ENCODE results near the gene SSH3.
A peak's percentile ranks its signal among the peaks of the same experiment; 100 is the strongest.
"Not testable (repeated sequence)": the region's sequence is repeated elsewhere in the genome, so short reads cannot be mapped to it uniquely, and the experiment has no call there.

Gene SSH3

DNA sequence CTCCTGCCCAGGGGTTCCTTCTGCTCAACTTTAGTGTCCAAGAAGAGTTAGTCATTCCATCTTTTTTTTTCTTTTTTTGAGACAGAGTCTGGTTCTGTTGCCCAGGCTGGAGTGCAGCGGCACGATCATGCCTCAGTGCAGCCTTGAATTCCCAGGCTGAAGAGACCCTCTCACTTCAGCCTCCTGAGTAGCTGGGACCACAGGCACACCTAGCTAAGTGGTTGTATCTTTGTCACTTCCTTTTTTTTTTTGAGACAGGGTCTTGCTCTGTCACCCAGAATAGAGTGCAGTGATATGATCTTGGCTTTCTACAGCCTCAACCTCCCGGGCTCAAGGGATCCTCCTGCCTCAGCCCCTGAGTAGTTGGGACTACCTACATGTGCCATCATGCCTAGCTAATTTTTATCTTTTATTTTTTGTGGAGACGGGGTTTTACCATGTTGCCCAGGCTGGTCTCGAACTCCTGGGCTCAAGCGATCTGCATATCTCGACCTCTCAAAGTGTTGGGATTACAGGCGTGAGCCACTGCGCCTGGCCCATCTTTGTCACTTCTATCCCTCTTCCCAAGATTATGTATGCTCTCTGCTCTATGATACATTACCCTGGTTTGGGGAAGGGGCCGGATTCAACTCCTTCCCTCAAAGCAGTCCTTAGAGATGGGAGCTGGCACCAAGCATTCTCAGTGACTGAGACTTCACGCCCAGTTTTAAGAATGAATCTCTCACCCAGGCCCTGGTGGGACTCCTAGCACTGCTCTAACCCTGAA lies 10.0 kb downstream of the SSH3 start:
- DNase-seq: no peak

DNA sequence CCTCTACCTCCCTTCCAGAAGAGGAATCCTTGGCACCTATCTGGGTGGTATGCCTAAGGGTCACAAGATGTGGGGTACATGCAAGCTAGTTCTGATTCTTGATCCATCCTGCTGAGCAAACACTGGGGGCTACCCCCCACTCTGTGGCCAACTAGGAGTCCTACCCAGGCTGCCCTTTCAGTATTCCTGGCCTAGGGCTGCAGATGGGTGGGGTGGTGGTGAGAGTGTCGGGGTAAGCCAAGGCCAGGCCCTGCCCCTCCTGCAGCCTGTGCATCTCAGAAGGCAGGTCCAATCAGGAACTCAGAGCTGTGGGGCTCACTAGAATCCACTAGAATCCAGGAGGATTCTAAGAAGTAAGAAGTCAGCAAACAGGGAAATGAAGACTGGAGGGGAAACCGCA lies 10.9 kb downstream of the SSH3 start:
- no peak for DNase-seq

DNA sequence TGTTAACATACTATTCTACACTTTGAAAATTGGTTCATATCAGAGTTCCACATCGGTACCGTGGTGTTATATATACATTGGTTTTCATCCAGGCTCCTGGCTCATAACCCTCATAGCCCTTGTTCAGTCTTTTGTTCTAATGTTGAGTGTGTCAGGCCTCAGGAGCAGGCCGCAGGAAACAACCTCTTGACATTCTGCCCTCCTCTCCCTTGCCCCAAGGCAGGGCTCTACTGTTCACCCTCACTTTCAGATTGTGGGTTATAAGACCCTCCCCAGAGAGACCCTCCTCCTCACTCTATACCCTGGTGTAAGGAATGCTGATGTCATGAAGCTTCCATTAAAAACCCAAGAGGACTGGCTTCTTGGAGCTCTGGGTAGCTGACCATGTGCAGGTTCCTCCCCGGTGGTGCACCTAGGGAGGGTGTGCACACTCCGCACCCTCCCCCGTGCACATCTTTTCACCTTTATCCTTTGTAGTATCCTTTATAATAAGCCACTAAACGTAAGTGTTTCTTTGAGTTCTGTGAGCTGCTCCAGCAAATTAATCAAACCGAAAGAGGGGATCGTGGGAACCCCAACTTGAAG lies 12.1 kb downstream of the SSH3 start:
- no peak for DNase-seq

DNA sequence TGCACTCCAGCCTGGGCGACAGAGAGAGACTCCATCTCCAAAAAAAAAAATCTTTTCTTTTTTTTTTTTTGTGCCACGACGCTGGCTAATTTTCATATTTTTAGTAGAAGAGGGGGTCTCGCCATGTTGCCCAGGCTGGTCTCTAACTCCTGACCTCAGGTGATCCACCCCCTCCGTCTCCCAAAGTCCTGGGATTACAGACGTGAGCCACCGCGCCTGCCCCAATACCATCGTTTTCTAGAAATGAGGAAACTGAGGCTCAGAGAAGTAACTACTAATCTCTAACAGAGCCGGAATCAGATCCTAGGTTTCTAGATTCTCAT lies 13.5 kb downstream of the SSH3 start:
- DNase-seq: no peak

DNA sequence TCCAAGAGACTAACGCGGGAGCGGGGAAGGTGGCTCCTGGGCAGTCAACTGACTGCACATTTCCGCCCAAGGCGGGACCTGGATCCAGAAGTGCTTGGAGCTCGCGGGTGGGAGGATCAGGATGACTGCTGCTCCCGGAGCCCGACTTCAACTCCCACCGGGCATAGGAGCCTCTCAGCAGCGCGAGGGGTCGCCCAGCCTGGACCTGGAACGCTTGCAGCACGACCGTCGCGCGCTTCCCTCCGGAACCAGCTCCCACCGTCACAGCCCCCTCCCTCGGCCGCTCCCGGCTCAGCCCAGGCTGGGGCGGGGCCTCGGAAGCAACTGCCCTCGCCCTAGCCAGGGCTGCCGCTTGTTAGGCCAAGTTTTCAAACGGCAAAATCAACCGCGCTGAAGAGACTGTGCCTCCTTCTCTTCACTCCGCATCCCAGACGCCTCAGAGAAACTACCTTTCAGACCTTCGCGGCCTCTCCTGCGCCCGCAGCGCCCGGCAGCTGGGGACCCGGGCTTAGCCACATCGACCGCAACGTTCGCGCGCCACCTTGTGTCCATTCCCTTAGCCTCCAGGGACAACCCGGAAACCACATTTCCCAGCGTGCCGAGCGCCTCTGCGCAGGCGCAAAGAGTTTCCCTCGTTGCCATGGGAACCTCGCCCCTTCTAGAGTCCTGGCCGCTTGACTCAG lies 14.0 kb downstream of the SSH3 start:
- peak; percentile 98 for DNase-seq

DNA sequence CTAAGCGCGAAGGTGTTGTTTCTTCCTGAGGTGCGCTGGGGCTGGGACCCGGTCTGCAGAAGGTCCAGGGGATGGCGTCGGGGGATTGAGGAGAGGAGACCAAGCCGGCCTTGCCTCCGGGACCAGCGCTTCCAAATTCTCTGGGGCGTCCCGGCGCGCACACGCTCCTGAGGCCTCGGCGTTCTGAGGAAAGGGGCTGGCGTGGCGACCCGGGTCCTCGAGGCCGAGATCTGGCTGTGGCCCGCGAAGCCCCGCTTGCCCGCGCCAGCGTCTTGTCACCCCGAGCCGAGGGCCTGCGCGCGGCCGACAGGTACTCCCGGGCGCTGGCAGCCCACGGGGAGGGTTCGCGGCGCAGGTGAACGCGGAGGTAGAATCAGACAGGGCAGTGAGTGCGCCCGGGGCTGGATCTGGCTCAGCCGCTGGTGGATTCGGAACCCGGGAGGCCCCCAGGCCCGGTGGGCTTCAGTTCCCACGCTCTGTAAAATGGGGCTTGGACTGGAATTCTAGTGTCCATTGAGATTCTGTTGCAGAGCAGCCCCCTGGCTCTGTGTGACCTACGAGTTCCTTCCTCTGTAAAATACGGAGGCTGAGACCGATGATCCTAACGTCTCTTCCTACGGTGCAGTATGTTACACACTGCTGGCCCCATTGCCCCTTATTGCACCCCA lies 14.7 kb downstream of the SSH3 start:
- no peak for DNase-seq

DNA sequence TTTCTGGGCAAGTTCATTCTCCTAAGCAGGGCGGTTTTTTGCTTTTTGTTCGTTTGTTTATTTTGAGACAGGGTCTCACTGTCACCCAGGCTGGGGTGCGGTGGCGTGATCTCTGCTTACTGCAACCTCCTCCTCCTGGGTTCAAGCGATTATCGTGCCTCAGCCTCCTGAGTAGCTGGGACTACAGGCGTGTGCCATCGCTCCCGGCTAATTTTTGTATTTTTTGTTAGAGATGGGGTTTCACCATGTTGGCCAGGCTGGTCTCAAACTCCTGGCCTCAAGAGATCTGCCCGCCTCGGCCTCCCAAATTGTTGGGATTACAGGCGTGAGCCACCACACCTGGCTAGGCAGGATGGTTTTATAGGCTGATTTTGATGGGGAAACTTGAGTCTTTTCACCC lies 15.5 kb downstream of the SSH3 start:
- DNase-seq: not testable (repeated sequence)

DNA sequence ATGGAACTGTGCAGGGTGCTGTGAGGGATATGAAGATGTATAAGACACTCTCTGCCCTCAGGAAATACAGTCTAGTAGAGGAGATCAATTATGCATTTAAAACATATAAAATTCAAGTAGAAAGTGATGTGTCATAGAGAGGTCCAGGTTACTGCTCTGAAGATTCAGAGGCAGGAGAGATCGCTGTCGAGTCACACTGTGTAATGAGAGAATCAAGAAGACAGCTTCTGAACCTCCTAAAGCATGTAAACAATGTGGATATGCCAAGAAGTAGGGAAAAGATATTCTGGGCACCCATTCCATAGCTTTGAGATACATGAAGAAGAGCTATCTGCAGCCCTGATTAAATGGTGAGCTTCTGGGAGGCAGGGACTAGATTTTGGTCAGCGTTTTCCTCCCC lies 16.7 kb downstream of the SSH3 start:
- DNase-seq: no peak

DNA sequence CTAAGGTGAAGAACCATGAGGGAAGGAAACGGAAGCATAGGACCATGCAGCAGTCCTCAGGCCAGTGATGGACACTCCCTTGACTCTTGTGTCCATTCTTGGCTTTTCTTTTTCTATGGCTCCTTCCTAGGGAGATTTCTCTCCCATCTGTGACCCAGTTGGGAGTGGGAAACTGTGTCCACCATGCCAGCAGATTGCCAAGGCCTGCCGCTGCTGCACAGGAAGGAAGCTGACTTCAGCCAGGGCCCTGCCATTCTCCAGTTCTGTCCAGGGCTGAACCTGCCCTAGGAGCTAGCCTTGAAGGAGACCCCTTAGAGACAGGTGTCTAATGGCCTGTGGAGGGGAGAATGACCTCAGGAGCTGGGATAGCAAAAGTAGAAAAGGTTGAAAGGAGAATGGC lies 17.4 kb downstream of the SSH3 start:
- no peak for DNase-seq

DNA sequence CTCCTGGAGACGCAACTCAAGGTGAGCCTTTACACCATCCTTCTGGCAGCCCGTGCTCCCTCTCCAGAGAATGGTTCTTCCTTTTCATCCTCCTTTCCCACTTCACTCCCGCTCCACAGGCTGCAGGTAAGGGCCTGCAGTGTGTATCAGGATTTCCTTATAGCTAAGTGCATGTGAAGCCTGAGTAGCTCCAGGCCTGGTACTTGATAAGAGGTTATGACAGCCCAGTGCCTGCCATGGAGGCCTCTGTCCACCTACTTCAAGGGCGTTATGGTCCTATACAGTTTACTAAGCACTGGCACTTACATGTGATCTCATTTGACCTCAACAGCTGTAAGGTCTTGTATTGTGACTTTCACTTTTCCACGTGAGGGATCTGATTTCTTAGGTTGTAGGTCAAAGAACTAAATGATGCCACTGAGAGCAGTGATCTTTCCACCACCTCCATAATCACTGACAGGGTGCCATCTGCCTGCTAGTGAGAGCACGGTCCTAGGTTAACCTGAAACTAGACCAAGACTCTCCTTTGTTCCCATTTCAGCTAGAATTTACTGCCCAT lies 18.1 kb downstream of the SSH3 start:
- DNase-seq: no peak

DNA sequence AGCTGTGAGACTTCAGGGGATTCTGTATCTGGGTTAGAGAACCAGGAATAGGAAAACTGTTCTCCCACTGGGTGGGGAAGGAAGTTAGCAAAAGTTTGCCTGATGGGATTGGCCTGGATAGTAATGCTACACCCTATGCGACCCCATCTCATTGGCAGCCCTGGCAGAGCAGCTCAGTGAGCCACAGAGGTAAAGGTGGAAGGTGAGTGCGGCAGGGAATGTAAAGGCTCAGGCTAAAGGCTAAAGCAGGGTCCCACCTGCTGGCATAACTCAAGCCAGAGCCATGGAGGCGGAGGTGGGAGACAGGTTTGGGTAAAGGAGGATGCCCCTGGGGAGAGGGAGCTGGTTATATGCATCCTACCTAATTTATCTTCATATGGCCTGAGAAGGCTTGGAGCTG lies 18.7 kb downstream of the SSH3 start:
- DNase-seq: no peak

DNA sequence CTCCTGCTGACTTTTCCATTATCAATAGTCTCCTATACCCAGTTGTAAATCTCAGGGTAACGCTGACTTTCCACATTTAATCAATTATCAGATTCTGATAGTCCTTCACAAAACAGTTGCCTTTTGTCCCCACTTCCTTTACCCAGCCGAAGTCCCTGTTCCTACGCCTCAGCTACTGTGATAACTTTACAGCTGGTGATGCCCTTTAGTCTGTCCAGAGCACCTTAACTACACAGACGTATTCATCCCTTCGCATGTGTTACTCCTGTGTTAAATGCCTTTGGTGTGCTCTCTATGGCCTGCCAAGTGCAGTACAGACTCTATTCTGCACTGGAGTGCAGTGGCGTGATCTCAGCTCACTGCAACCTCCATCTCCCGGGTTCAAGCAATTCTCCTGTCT lies 20.2 kb downstream of the SSH3 start:
- no peak for DNase-seq

DNA sequence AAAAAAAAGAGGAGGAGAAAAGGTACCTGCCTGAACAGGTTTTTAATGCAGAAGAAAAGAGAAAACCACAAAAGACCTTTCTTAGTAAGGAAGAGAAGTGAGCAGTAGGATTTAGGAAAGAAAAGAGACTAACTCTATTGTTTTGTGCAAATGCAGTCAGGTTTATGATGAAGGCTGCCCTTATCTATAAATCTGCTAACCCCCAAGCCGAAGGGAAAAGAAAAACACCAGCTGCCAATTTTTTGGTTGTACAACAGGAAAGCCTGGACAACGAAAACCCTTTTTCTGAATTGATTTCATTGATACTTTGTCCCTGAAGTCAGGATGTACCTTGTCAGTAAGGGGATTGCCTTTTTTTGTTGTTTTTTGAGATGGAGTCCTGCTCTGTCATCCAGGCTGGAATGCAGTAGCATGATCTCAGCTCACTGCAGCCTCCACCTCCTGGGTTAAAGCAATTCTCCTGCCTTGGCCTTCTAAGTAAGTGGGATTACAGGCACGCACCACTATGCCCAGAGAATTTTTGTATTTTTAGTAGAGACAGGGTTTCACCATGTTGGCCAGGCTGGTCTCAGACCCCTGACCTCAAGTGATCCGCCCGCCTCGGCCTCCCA lies 28.9 kb downstream of the SSH3 start:
- DNase-seq: no peak

DNA sequence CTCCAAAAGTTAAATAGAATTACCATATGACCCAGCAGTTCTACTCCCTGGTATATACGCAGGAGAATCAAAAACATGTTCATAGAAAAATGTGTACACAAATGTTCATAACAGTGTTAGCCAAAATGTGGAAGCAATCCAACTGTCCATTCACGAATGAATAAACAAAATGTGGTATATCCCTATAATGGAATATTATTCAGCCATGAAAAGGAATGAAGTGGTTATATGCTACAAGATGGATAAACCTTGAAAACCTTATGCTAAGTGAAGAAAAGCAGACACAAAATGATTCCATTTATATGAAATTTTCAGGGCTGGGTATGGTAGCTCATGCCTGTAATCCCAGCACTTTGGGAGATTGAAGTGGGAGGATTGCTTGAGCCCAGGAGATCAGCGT lies 33.9 kb downstream of the SSH3 start:
- no peak for DNase-seq

DNA sequence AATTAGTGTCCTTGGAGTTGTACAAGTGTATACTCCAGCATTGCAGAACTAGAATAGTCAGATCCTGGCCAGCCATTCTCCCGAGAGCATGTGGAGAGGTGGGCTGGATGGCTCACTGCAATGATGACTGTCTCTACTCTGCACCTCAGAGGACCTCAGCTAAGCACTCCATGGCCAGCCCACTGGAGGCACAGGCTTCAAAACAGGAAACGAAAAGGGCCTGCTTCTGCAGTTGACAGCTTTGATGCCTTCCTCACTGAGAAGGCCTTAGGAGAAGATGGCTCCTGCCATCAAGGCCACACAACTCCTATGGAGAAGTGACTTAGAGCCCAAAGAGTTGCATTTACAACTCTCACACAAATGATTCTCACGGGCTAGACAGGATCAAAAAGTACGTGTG lies 40.9 kb downstream of the SSH3 start:
- no peak for DNase-seq

DNA sequence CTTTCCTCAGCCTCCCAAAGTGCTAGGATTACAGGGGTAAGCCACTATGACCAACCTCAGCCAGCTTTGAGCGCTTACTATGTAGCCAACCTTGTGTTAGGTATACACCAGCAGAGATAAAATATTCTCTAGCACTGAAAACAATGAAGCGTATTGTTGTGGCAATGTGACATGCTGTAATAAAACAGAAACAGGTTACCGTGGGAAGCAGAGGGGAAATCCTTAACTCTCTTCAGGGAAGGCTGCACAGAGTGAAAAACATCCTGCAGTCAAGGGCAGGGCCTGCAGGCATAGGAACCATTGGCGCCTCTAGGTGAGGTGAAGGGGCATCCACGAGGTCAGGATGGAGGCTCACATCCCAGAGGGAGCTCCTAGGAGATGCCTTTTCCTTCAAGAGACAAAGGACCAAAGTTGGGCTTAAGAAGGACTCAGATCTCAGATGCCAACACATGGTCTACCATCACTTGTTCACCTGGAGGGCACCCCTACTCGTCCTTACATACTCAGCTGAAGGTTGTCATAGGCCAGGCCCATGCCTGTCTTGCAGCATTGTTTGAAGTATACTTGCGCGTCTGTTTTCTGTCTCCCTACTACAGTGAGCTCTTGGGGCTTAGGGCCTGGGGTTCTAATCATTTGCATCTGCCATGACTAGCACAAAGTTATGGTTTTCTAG lies 42.1 kb downstream of the SSH3 start:
- no peak for DNase-seq

DNA sequence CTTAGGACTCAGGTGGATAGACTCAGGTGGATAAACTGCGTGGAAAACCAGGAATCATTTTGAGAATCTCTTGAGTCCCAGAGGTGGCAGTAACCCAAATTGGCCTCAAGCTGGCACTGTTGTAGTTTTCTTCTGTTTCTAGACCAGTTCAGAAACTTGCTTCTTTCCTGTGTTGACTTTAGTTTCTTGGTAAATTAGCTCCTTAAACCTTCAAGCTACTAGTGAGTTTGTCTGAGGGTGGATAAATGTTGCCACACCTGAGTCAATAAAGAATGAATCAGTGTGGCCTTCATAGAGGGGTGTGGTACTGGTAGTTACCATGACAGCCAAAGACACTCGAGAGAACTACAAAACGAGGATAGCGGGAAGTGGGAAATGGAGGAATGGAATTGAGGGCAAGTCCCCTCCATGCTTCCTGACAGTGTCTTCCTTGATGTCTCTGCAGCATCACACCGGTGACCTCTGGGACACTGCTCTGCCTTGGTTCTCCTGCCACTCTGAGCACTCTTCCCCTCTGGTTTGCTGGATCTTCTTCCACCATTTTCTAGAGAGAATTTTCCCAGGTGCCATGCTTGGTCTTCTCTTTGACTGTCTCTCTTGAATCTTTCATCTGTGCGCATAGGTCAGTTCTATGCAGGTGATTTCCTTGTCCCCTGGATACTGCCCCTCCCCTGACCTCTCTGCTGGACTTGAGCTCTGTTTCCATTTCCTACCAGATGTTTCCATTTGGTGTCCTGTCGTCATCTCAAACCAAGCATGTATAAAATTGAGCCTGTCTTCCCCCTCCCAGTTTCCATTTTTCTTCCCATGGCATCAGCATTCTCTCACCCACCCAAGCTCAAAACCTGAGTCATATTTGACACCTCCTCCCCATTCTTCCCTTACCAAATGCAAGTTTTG lies 42.8 kb downstream of the SSH3 start:
- no peak for DNase-seq

DNA sequence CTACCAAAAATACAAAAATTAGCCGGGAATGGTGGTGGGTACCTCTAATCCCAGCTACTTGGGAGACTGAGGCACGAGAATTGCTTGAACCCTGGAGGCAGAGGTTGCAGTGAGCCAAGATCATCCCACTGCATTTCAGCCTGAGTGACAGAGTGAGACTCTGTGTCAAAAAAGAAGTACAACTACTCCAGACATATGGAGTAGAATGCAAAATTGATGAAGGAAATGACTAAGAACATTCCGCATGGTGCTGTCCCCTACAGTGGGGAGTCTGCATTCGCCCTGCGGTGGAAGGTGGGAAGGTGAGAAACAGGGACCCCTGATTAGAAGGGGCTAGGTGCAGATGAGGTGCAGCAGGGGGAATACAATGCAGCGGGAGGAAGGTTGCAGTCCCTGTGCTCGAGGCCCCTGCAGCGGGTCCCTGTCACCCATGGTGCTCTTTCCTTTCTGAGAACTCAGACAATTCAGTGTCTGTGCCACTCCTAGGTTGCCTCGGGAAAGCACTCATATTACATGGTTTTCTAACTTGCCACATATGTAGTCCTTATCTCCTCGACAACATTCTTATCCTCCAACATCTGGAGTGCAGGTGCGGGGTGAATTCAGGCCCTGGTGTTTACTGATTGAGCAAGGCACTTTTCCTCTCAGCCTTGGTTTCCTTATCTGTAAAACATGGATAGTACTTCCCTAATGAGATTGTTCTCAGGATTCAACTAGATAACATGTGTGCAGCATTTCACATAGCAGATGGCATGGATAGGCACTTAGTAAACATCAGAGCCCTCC lies 44.8 kb downstream of the SSH3 start:
- DNase-seq: no peak

DNA sequence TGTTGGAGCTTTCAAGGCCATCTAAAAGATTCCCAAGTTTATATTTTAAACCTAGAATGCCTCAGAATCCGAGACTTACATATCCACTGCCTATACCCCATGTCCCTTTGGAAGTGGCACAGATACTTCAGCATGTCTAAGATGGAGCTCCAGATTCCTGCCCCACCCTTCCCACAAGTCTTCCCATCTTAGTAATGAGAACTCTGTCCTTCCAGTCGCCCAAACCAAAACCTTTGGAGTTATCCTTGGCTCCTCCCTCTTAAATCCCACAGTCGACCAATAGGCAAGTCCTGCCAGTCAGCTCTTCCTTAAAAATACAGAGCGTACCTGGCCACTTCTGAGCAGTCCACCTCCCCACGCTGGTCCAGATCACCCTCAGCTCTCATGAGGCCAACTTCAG lies 45.7 kb downstream of the SSH3 start:
- DNase-seq: no peak

DNA sequence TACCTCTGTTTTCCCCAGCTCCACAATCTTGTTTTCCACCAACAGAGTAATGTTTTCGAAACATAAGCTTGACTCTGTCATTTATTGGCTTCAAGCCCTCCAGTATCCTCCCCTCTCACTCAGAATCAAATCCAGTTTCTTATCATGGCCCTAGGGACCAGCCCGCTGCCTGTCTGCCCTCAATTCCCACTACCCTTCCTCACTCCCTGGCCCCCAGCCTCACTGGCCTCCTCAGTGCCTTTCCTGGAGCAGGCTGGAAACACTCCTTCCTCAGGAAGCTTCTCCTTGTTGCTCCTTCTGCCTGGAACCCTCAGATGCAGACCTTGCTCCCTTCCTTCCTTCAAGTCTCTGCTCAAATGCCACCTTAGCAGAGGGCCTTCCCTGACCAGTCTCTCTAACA lies 46.1 kb downstream of the SSH3 start:
- no peak for DNase-seq

Data from NCI-H2107 (cell line).